Osteoblast (primary cell): ENCODE data around the gene ELF2. TPM values are rescaled to one million over a fixed set of nuclear protein-coding genes. Genes with fewer than 3 reads are reported as not detected.
"Not testable (repeated sequence)": the region's sequence is repeated elsewhere in the genome, so short reads cannot be mapped to it uniquely, and the experiment has no call there.

Source experiments
- DNase-seq: peaks from one replicate; pipeline ENCODE4 v3.0.0; 2011; ENCODE audit warnings: low spot score, mixed read lengths; ENCODE audit not compliant: insufficient read length; ENCODE audit errors: missing footprints
- H2AFZ ChIP-seq: 2 replicates; pipeline ENCODE4 v1.6.0; 2011; ENCODE audit warnings: mild to moderate bottlenecking, low read length
- H3K27ac ChIP-seq: 2 replicates; pipeline ENCODE4 v1.5.1; 2011; ENCODE audit warnings: mild to moderate bottlenecking, low read depth, low read length, moderate library complexity
- H3K27me3 ChIP-seq: 2 replicates; pipeline ENCODE4 v1.6.0; 2012; ENCODE audit warnings: mild to moderate bottlenecking, control low read depth, inconsistent platforms, low read length, moderate library complexity; ENCODE audit not compliant: insufficient read depth
- H3K36me3 ChIP-seq: 2 replicates; pipeline ENCODE4 v1.5.1; 2011; ENCODE audit warnings: mild to moderate bottlenecking, low read length, control low read depth, moderate library complexity; ENCODE audit not compliant: insufficient read depth
- H3K4me1 ChIP-seq: 2 replicates; pipeline ENCODE4 v1.5.1; 2011; ENCODE audit warnings: mild to moderate bottlenecking, low read length, control low read depth, moderate library complexity; ENCODE audit not compliant: insufficient read depth
- H3K4me2 ChIP-seq: 2 replicates; pipeline ENCODE4 v1.6.0; 2011; ENCODE audit warnings: mild to moderate bottlenecking, low read length; ENCODE audit not compliant: insufficient read depth
- H3K4me3 ChIP-seq: fragments of 200-600 bp; sonication (generic); 3 replicates; pipeline ENCODE4 v1.5.1; 2012; ENCODE audit warnings: mild to moderate bottlenecking, low read length, inconsistent platforms; ENCODE audit not compliant: insufficient read depth
- H3K79me2 ChIP-seq: 2 replicates; pipeline ENCODE4 v1.6.0; 2012; ENCODE audit warnings: mild to moderate bottlenecking, low read length, control low read depth, inconsistent platforms; ENCODE audit not compliant: insufficient read depth
- H3K9me3 ChIP-seq: 2 replicates; pipeline ENCODE4 v1.5.1; 2011; ENCODE audit warnings: low read depth, low read length, control low read depth
- H4K20me1 ChIP-seq: 2 replicates; pipeline ENCODE4 v1.6.0; 2012; ENCODE audit warnings: mild to moderate bottlenecking, low read length, control low read depth; ENCODE audit not compliant: insufficient read depth
- total RNA-seq: library from RNA; depleted of rRNA; stranded (reverse); fragments of >200 nt; gene quantifications from 2 replicates; pipeline ENCODE4 v1.2.3, GENCODE V29; 2012
- TF ChIP-seq, protein P1 (sequence below): IDR thresholded peaks from 2 replicates; pipeline ENCODE4 v1.5.1; 2011; ENCODE audit warnings: mild to moderate bottlenecking, low read depth, low read length, moderate library complexity; ENCODE audit errors: extremely low read depth

Gene ELF2
- total RNA-seq, 1 donor = 52.1 TPM

DNA sequence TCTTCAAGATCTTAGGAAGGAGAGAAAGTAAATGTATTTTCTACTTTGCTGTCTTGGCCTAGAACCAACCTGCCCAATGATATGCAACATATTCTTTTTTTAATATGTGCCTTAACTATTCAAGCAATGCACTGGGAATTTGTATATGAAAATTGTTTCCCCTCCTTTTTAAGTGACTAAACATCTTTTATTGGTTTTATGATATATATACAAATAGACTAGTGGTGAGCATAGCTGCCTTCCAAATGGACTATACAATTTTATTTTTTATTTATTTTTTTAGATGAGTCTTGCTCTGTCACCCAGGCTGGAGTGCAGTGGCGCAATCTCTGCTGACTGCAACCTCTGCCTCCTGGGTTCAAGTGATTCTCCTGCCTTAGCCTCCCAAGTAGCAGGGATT lies 151.2 kb downstream of the ELF2 start:
- TF ChIP-seq, protein P1, sequence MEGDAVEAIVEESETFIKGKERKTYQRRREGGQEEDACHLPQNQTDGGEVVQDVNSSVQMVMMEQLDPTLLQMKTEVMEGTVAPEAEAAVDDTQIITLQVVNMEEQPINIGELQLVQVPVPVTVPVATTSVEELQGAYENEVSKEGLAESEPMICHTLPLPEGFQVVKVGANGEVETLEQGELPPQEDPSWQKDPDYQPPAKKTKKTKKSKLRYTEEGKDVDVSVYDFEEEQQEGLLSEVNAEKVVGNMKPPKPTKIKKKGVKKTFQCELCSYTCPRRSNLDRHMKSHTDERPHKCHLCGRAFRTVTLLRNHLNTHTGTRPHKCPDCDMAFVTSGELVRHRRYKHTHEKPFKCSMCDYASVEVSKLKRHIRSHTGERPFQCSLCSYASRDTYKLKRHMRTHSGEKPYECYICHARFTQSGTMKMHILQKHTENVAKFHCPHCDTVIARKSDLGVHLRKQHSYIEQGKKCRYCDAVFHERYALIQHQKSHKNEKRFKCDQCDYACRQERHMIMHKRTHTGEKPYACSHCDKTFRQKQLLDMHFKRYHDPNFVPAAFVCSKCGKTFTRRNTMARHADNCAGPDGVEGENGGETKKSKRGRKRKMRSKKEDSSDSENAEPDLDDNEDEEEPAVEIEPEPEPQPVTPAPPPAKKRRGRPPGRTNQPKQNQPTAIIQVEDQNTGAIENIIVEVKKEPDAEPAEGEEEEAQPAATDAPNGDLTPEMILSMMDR = no peak
- H3K27ac ChIP-seq = no peak overlapping the region
- H3K4me2 ChIP-seq = no peak overlapping the region
- H3K4me1 ChIP-seq = peaks cover 6% of the 10 kb centered on the region
- H2AFZ ChIP-seq = no peak overlapping the region
- H3K9me3 ChIP-seq = no peaks in the 10 kb centered on the region
- peaks cover 68% of the 10 kb centered on the region for H4K20me1 ChIP-seq
- H3K79me2 ChIP-seq = peaks cover 94% of the 10 kb centered on the region
- H3K27me3 ChIP-seq = no peaks in the 10 kb centered on the region
- DNase-seq = peak; percentile 66
- H3K36me3 ChIP-seq = peaks cover 8% of the 10 kb centered on the region
- no peak overlapping the region for H3K4me3 ChIP-seq

DNA sequence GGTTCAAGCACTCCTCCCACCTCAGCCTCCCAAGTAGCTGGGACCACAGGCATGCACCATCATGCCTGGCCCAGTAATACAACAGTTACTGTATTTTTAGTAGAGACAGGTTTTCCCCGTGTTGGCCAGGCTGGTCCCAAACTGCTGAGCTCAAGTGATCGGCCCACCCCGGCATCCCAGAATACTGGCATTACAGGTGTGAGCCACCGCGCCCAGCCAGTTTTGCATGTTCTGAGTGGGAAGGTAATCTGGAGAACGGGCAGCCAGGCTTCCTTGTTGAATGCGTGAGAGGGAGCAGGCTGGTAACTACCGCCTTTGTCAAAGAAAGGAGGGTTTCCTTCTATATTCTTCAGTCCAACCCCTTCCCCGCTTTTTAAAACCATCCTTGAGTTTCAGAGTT lies 152.3 kb downstream of the ELF2 start:
- DNase-seq = no peak
- peaks cover 67% of the 10 kb centered on the region for H4K20me1 ChIP-seq

DNA sequence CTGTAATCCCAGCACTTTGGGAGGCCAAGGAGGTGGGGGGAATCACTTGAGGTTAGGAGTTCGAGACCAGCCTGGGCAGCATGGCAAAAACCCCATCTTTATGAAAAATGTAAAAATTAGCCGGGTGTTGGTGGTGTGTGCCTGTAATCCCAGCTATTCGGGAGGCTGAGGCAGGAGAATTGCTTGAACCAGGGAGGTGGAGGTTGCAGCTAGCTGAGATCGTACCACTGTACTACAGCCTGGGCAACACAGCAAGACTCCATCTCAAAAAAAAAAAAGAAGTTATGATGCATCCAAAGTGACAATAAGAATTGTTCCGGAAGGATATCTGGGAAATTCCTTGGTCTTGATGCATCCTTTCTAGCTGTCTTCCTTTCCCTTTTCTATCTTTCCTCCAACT lies 154.2 kb downstream of the ELF2 start:
- no peaks in the 10 kb centered on the region for H3K9me3 ChIP-seq
- H3K27me3 ChIP-seq = no peaks in the 10 kb centered on the region
- no peak overlapping the region for H3K4me2 ChIP-seq
- TF ChIP-seq, protein P1 = no peak
- no peak overlapping the region for H2AFZ ChIP-seq
- peaks cover 73% of the 10 kb centered on the region for H4K20me1 ChIP-seq
- no peak for DNase-seq
- H3K4me1 ChIP-seq = peaks cover 28% of the 10 kb centered on the region
- H3K79me2 ChIP-seq = peaks cover 94% of the 10 kb centered on the region
- peaks cover 9% of the 10 kb centered on the region for H3K36me3 ChIP-seq
- H3K4me3 ChIP-seq = no peak overlapping the region
- no peak overlapping the region for H3K27ac ChIP-seq

More for the DNA sequence above, 152.3 kb downstream of the ELF2 start:
- Histone ChIP-seq H3K9me3 (no peaks in the 10 kb centered on the region), H3K79me2 (peaks cover 94% of the 10 kb centered on the region), H2AFZ (no peak overlapping the region), H3K4me3 (no peak overlapping the region), H3K36me3 (peaks cover 12% of the 10 kb centered on the region), H3K4me2 (no peak overlapping the region), H3K27me3 (no peaks in the 10 kb centered on the region), H3K4me1 (peaks cover 10% of the 10 kb centered on the region), H3K27ac (no peak overlapping the region)
- TF ChIP-seq, protein P1 = no peak

DNA sequence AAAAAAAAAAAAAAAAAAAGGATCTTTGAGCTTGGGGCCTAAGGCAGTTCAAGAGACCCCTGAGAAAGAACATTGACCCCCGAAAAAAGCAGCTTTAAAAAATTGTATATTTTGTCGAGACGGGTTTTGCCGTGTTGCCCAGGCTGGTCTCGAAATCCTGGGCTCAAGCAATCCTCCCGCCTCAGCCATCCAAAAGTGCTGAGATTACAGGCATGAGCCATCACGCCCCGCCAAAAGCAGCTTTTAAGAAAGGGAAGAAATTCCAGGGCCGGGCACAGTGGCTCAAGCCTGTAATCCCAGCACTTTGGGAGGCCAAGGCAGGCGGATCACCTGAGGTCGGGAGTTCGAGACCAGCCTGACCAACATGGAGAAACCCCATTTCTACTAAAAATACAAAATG lies 155.9 kb downstream of the ELF2 start:
- not testable (repeated sequence) for H3K9me3 ChIP-seq, H3K27ac ChIP-seq, H2AFZ ChIP-seq, H3K36me3 ChIP-seq, H3K4me3 ChIP-seq, H3K27me3 ChIP-seq, DNase-seq, H3K4me2 ChIP-seq
- peaks cover 95% of the 10 kb centered on the region for H3K79me2 ChIP-seq
- H3K4me1 ChIP-seq = peaks cover 29% of the 10 kb centered on the region
- peaks cover 71% of the 10 kb centered on the region for H4K20me1 ChIP-seq
